SK-N-SH (cell line): ENCODE measurements around the gene PLEKHM3.

Experiments
- ELF1 ChIP-seq: IDR thresholded peaks from 2 replicates; pipeline ENCODE4 v1.4.0; 2012
- EP300 ChIP-seq, 2 experiments: IDR thresholded peaks; 2 replicates each; pipeline versions ENCODE4 v1.4.0 to v1.6.1; 2012; ENCODE audit warnings: borderline replicate concordance in 1 of 2, low read depth in 1 of 2, low read length in 1 of 2
- FOXJ3 ChIP-seq: sonication (generic); formaldehyde crosslinking; IDR thresholded peaks from 2 replicates; pipeline ENCODE4 v1.5.1; 2020; ENCODE audit warnings: mild to moderate bottlenecking, missing genetic modification reagents
- GABPA ChIP-seq: IDR thresholded peaks from 2 replicates; pipeline ENCODE4 v1.4.0; 2012; ENCODE audit warnings: low read depth, mild to moderate bottlenecking
- MAX ChIP-seq: IDR thresholded peaks from 2 replicates; pipeline ENCODE4 v1.4.0; 2012; ENCODE audit warnings: low read depth
- POLR2AphosphoS5 ChIP-seq: IDR thresholded peaks from 2 replicates; pipeline ENCODE4 v1.6.1; 2012; ENCODE audit warnings: low read depth, low read length
- RAD21 ChIP-seq: IDR thresholded peaks from 2 replicates; pipeline ENCODE4 v1.6.1; 2012; ENCODE audit warnings: mild to moderate bottlenecking, low read length
- SMC3 ChIP-seq: IDR thresholded peaks from 2 replicates; pipeline ENCODE4 v1.6.1; 2012; ENCODE audit warnings: low read depth, low read length, improper control_type of control experiment
- TAF1 ChIP-seq: IDR thresholded peaks from 2 replicates; pipeline ENCODE4 v1.6.1; 2012; ENCODE audit warnings: low read depth, mild to moderate bottlenecking, low read length, moderate library complexity, borderline replicate concordance
- TF ChIP-seq, protein P1 (sequence below): IDR thresholded peaks from 2 replicates; pipeline ENCODE4 v1.4.0; 2012; ENCODE audit warnings: low read depth, borderline replicate concordance
- TF ChIP-seq, protein P2 (sequence below): fragments of 200-600 bp; sonication (generic); IDR thresholded peaks from 2 replicates; pipeline ENCODE4 v1.6.1; 2017; ENCODE audit warnings: antibody characterized with exemption, mild to moderate bottlenecking, moderate library complexity
- TF ChIP-seq, protein P3 (sequence below): IDR thresholded peaks from 2 replicates; pipeline ENCODE4 v1.6.1; 2012; ENCODE audit warnings: mild to moderate bottlenecking, low read depth, low read length, moderate library complexity

DNA sequence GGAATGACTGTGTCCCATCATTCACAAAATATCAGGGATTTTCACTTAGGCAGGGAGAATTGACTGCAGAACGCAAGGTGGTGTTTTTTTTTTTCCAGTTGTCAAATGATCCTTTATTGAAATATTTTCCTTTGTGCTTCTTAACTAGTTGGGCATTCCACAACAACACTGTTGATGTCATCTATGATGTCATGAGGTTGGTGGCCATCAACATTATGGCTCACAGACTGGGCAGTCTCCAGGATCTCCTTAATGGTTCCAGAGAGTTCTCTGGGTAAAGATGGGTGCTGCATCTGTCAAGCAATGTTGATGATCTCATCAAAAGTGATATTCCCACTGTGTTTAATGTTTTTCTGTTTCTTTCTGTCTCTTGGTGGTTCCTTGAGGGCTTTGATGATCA lies 31.8 kb upstream of the PLEKHM3 start:
- TF ChIP-seq SMC3, result no peak
- TF ChIP-seq, protein P1, sequence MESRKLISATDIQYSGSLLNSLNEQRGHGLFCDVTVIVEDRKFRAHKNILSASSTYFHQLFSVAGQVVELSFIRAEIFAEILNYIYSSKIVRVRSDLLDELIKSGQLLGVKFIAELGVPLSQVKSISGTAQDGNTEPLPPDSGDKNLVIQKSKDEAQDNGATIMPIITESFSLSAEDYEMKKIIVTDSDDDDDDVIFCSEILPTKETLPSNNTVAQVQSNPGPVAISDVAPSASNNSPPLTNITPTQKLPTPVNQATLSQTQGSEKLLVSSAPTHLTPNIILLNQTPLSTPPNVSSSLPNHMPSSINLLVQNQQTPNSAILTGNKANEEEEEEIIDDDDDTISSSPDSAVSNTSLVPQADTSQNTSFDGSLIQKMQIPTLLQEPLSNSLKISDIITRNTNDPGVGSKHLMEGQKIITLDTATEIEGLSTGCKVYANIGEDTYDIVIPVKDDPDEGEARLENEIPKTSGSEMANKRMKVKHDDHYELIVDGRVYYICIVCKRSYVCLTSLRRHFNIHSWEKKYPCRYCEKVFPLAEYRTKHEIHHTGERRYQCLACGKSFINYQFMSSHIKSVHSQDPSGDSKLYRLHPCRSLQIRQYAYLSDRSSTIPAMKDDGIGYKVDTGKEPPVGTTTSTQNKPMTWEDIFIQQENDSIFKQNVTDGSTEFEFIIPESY, result no peak
- TF ChIP-seq, protein P2, sequence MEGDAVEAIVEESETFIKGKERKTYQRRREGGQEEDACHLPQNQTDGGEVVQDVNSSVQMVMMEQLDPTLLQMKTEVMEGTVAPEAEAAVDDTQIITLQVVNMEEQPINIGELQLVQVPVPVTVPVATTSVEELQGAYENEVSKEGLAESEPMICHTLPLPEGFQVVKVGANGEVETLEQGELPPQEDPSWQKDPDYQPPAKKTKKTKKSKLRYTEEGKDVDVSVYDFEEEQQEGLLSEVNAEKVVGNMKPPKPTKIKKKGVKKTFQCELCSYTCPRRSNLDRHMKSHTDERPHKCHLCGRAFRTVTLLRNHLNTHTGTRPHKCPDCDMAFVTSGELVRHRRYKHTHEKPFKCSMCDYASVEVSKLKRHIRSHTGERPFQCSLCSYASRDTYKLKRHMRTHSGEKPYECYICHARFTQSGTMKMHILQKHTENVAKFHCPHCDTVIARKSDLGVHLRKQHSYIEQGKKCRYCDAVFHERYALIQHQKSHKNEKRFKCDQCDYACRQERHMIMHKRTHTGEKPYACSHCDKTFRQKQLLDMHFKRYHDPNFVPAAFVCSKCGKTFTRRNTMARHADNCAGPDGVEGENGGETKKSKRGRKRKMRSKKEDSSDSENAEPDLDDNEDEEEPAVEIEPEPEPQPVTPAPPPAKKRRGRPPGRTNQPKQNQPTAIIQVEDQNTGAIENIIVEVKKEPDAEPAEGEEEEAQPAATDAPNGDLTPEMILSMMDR, result no peak
- TF ChIP-seq, protein P3, sequence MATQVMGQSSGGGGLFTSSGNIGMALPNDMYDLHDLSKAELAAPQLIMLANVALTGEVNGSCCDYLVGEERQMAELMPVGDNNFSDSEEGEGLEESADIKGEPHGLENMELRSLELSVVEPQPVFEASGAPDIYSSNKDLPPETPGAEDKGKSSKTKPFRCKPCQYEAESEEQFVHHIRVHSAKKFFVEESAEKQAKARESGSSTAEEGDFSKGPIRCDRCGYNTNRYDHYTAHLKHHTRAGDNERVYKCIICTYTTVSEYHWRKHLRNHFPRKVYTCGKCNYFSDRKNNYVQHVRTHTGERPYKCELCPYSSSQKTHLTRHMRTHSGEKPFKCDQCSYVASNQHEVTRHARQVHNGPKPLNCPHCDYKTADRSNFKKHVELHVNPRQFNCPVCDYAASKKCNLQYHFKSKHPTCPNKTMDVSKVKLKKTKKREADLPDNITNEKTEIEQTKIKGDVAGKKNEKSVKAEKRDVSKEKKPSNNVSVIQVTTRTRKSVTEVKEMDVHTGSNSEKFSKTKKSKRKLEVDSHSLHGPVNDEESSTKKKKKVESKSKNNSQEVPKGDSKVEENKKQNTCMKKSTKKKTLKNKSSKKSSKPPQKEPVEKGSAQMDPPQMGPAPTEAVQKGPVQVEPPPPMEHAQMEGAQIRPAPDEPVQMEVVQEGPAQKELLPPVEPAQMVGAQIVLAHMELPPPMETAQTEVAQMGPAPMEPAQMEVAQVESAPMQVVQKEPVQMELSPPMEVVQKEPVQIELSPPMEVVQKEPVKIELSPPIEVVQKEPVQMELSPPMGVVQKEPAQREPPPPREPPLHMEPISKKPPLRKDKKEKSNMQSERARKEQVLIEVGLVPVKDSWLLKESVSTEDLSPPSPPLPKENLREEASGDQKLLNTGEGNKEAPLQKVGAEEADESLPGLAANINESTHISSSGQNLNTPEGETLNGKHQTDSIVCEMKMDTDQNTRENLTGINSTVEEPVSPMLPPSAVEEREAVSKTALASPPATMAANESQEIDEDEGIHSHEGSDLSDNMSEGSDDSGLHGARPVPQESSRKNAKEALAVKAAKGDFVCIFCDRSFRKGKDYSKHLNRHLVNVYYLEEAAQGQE, result no peak
- no peak for TF ChIP-seq POLR2AphosphoS5
- no peak for TF ChIP-seq GABPA
- TF ChIP-seq EP300 (IDR thresholded peaks at IDR 0.05; ENCODE audit: borderline replicate concordance in 1 of 2, low read depth in 1 of 2, low read length in 1 of 2), result no peak
- no peak for TF ChIP-seq FOXJ3 (CRISPR knock-in tag)
- no peak for TF ChIP-seq TAF1
- no peak for TF ChIP-seq ELF1
- TF ChIP-seq RAD21, result no peak
- TF ChIP-seq MAX, result no peak
